ENCODE results near the gene APBB2. TPM values are rescaled to one million over a fixed set of nuclear protein-coding genes. Genes with fewer than 3 reads are reported as not detected.

The APBB2 gene
- total RNA-seq, 2 donors from 2014 or later = 56.1 to 64.8 TPM

- Mint-ChIP-seq H3K4me1 (peaks cover 14% of the 10 kb centered on the region), H3K9me3 (no peaks in the 10 kb centered on the region)
These were observed 283.1 kb downstream of the APBB2 start for GRCh38 chr4:40931238-40931637.

DNA sequence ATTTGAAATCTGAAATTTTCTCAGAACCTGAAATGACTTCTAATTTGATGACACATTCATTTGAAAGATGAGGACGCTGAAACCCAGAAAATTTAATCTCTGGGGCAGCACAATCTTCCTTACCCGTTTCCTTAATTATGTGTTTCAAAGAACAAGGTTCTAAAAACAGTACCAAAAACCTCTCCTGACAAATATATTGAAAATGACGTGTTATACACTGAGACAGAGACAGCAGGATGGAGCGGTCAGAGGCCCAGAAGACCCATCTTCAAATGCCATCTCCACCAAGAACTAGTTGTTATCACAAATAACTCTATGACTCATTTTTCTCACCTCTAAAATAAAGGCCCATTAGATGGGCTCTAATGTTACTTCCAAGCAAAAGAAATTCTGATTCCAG, 287.3 kb downstream of the APBB2 start:
- no peak overlapping the region for H3K27ac Mint-ChIP-seq
- Histone ChIP-seq H3K4me3 (ENCODE audit: low read length) (no peak overlapping the region), H3K27me3 (ENCODE audit: control insufficient read depth, insufficient read depth, low read length, poor library complexity, severe bottlenecking) (no peaks in the 10 kb centered on the region), H3K36me3 (ENCODE audit: control insufficient read depth, insufficient read depth, low read length) (no peaks in the 10 kb centered on the region), H3K4me1 (ENCODE audit: control insufficient read depth, insufficient read depth, low read length) (no peaks in the 10 kb centered on the region), H3K27ac (ENCODE audit: low read depth, low read length) (no peak overlapping the region), H3K9me3 (ENCODE audit: control insufficient read depth, low read length) (no peaks in the 10 kb centered on the region), H3K9ac (ENCODE audit: extremely low read depth, low read length, poor library complexity, severe bottlenecking) (no peak overlapping the region)
- TF ChIP-seq, protein P1, sequence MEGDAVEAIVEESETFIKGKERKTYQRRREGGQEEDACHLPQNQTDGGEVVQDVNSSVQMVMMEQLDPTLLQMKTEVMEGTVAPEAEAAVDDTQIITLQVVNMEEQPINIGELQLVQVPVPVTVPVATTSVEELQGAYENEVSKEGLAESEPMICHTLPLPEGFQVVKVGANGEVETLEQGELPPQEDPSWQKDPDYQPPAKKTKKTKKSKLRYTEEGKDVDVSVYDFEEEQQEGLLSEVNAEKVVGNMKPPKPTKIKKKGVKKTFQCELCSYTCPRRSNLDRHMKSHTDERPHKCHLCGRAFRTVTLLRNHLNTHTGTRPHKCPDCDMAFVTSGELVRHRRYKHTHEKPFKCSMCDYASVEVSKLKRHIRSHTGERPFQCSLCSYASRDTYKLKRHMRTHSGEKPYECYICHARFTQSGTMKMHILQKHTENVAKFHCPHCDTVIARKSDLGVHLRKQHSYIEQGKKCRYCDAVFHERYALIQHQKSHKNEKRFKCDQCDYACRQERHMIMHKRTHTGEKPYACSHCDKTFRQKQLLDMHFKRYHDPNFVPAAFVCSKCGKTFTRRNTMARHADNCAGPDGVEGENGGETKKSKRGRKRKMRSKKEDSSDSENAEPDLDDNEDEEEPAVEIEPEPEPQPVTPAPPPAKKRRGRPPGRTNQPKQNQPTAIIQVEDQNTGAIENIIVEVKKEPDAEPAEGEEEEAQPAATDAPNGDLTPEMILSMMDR (conservative IDR thresholded peaks at IDR 0.05) = no peak
- H3K9me3 Mint-ChIP-seq = no peaks in the 10 kb centered on the region
- peaks cover 9% of the 10 kb centered on the region for H3K4me1 Mint-ChIP-seq
- no peaks in the 10 kb centered on the region for H3K27me3 Mint-ChIP-seq (ENCODE audit: insufficient read depth)
- 87 to 92% methylated on average over 4 of the region's 4 CpGs for WGBS, 2 experiments (ENCODE audit: insufficient coverage in 1 of 2, insufficient read length in 1 of 2)
- H3K36me3 Mint-ChIP-seq (ENCODE audit: low read depth) = peaks cover 20% of the 10 kb centered on the region
- no peak overlapping the region for H3K4me3 Mint-ChIP-seq
- DNase-seq = no peak

More at GRCh38 chr4:40931238-40931637, 283.1 kb downstream of the APBB2 start:
- Mint-ChIP-seq H3K4me3 (no peak overlapping the region), H3K27me3 (ENCODE audit: insufficient read depth) (no peaks in the 10 kb centered on the region), H3K36me3 (ENCODE audit: low read depth) (peaks cover 15% of the 10 kb centered on the region), H3K27ac (no peak overlapping the region)
- TF ChIP-seq, protein P1 (conservative IDR thresholded peaks at IDR 0.05) = no peak
- Histone ChIP-seq H3K9me3 (ENCODE audit: control insufficient read depth, low read length) (no peaks in the 10 kb centered on the region), H3K9ac (ENCODE audit: extremely low read depth, low read length, poor library complexity, severe bottlenecking) (no peak overlapping the region), H3K27me3 (ENCODE audit: control insufficient read depth, insufficient read depth, low read length, poor library complexity, severe bottlenecking) (no peaks in the 10 kb centered on the region), H3K27ac (ENCODE audit: low read depth, low read length) (no peak overlapping the region), H3K36me3 (ENCODE audit: control insufficient read depth, insufficient read depth, low read length) (peaks cover 7% of the 10 kb centered on the region), H3K4me3 (ENCODE audit: low read length) (no peak overlapping the region), H3K4me1 (ENCODE audit: control insufficient read depth, insufficient read depth, low read length) (no peaks in the 10 kb centered on the region)
- 93 to 94% methylated on average over 6 of the region's 6 CpGs for WGBS, 2 experiments (ENCODE audit: insufficient coverage in 1 of 2, insufficient read length in 1 of 2)
- no peak for DNase-seq

GRCh38 chr4:40924793-40925117, 289.6 kb downstream of the APBB2 start:
- Mint-ChIP-seq H3K27ac (no peak overlapping the region), H3K4me1 (peaks cover 5% of the 10 kb centered on the region), H3K4me3 (no peak overlapping the region), H3K27me3 (ENCODE audit: insufficient read depth) (no peaks in the 10 kb centered on the region), H3K9me3 (no peaks in the 10 kb centered on the region), H3K36me3 (ENCODE audit: low read depth) (peaks cover 29% of the 10 kb centered on the region)
- Histone ChIP-seq H3K4me3 (ENCODE audit: low read length) (no peak overlapping the region), H3K9me3 (ENCODE audit: control insufficient read depth, low read length) (no peaks in the 10 kb centered on the region), H3K27me3 (ENCODE audit: control insufficient read depth, insufficient read depth, low read length, poor library complexity, severe bottlenecking) (no peaks in the 10 kb centered on the region), H3K9ac (ENCODE audit: extremely low read depth, low read length, poor library complexity, severe bottlenecking) (no peak overlapping the region), H3K36me3 (ENCODE audit: control insufficient read depth, insufficient read depth, low read length) (no peaks in the 10 kb centered on the region), H3K27ac (ENCODE audit: low read depth, low read length) (no peak overlapping the region), H3K4me1 (ENCODE audit: control insufficient read depth, insufficient read depth, low read length) (no peaks in the 10 kb centered on the region)
- DNase-seq = no peak
- whole genome bisulfite sequencing, 2 experiments (ENCODE audit: insufficient coverage in 1 of 2, insufficient read length in 1 of 2) = 86 to 89% methylated on average over 3 to 6 of the region's 6 CpGs
- TF ChIP-seq, protein P1 (conservative IDR thresholded peaks at IDR 0.05) = peak; percentile 23

Data from endodermal cell (in vitro differentiated cells).